GM12801 (cell line): Measurements from ENCODE around the gene CCDC91.

Experiments used
- TF ChIP-seq, protein P1 (sequence below): IDR thresholded peaks from one replicate; pipeline ENCODE4 v1.5.1; 2011; ENCODE audit warnings: control low read depth; ENCODE audit not compliant: insufficient read length; ENCODE audit errors: extremely low read depth

Gene CCDC91

GRCh38 chr12:28497889-28498411 lies 307.7 kb downstream of the CCDC91 start:
- TF ChIP-seq, protein P1, sequence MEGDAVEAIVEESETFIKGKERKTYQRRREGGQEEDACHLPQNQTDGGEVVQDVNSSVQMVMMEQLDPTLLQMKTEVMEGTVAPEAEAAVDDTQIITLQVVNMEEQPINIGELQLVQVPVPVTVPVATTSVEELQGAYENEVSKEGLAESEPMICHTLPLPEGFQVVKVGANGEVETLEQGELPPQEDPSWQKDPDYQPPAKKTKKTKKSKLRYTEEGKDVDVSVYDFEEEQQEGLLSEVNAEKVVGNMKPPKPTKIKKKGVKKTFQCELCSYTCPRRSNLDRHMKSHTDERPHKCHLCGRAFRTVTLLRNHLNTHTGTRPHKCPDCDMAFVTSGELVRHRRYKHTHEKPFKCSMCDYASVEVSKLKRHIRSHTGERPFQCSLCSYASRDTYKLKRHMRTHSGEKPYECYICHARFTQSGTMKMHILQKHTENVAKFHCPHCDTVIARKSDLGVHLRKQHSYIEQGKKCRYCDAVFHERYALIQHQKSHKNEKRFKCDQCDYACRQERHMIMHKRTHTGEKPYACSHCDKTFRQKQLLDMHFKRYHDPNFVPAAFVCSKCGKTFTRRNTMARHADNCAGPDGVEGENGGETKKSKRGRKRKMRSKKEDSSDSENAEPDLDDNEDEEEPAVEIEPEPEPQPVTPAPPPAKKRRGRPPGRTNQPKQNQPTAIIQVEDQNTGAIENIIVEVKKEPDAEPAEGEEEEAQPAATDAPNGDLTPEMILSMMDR, result no peak

GRCh38 chr12:28498850-28499249 lies 308.6 kb downstream of the CCDC91 start:
- TF ChIP-seq, protein P1, result no peak

DNA sequence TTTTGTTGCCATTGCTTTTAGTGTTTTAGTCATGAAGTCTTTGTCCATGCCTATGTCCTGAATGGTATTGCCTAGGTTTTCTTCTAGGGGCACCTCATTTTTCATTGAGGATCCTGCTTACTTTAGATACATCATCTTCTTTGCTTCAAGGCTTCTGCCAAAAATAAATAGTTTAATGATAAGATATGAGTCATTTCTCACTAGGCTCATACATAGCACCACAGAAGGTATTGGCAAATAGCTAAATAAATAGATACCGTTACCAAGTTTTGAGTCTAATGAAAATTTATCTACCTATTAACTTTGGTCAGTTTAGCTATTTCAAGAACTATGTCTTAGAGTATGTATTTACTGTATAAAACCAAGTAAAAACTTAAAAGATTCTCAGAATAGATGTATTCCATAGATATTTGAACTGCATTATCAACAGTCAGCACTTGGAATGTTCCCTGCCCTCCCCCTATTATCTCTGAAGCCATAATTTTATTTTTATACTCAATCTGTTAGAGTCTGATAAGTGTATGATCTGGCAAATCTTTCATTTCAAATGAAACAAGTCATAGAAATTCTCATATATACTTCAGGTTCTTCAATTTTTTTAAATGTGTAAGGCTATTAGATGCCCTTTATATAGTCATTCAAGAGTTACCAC lies 310.2 kb downstream of the CCDC91 start:
- TF ChIP-seq, protein P1, result no peak

GRCh38 chr12:28506271-28506670 lies 316.0 kb downstream of the CCDC91 start:
- TF ChIP-seq, protein P1, result no peak

DNA sequence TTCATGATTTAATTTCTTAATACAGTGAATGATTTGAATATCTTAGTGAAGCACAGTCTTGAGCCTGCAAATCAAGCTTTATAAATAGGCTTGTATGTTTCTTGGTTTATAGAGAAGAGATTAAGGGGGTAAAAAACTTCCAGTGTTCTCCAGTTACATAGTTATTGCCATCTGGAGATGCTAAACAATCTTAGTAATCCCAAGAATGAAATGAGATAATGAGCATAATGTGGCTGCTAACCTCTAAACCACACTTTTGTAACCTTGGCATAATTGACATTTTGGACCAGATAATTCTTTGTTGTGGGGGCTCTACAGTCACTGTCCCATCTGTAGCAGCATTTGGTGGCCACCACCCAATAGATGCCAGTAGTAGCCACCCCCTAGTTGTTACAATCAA lies 316.8 kb downstream of the CCDC91 start:
- TF ChIP-seq, protein P1, result no peak

GRCh38 chr12:28507867-28508266 lies 317.6 kb downstream of the CCDC91 start:
- TF ChIP-seq, protein P1, result no peak

GRCh38 chr12:28512406-28512805 lies 322.1 kb downstream of the CCDC91 start:
- TF ChIP-seq, protein P1, result no peak
